ENCODE data around the gene TBC1D5.

- no peak for TF ChIP-seq CTCF (IDR thresholded peaks at IDR 0.05)
- no peak for TF ChIP-seq USF1 (CRISPR knock-in tag; IDR thresholded peaks at IDR 0.05)
- TF ChIP-seq ATF3 (CRISPR knock-in tag; conservative IDR thresholded peaks at IDR 0.05): no peak
- TF ChIP-seq GRHL2 (CRISPR knock-in tag; IDR thresholded peaks at IDR 0.05; ENCODE audit: insufficient replicate concordance, severe bottlenecking): no peak
- TF ChIP-seq NFE2L1 (CRISPR knock-in tag; IDR thresholded peaks at IDR 0.05): no peak
- no peak for TF ChIP-seq ELF4 (CRISPR knock-in tag; IDR thresholded peaks at IDR 0.05; ENCODE audit: low read depth)
- no peak for TF ChIP-seq MYBL2 (CRISPR knock-in tag; IDR thresholded peaks at IDR 0.05)
- no peak for TF ChIP-seq TCF7 (CRISPR knock-in tag; IDR thresholded peaks at IDR 0.05; ENCODE audit: low read depth)
- no peak for TF ChIP-seq CREB1 (CRISPR knock-in tag; IDR thresholded peaks at IDR 0.05)
Observed at GRCh38 chr3:17340261-17340660, 402.2 kb downstream of the TBC1D5 start.

Data from WTC11 (cell line).